OCI-LY7 (cell line): ENCODE results near the gene CRTC1.

Source experiments
- EZH2phosphoT487 ChIP-seq: fragments of 200-600 bp; sonication (generic); IDR thresholded peaks from 2 replicates; pipeline ENCODE4 v1.6.1; 2018; ENCODE audit warnings: low read depth, borderline replicate concordance, mild to moderate bottlenecking, mixed run types, antibody characterized with exemption, low read length, moderate library complexity, mixed read lengths
- TF ChIP-seq, protein P1 (sequence below): fragments of 200-600 bp; sonication (generic); conservative IDR thresholded peaks from 2 replicates; pipeline ENCODE4 v1.5.1; 2014; ENCODE audit warnings: mild to moderate bottlenecking, antibody characterized with exemption, low read length, moderate library complexity, mixed read lengths

DNA sequence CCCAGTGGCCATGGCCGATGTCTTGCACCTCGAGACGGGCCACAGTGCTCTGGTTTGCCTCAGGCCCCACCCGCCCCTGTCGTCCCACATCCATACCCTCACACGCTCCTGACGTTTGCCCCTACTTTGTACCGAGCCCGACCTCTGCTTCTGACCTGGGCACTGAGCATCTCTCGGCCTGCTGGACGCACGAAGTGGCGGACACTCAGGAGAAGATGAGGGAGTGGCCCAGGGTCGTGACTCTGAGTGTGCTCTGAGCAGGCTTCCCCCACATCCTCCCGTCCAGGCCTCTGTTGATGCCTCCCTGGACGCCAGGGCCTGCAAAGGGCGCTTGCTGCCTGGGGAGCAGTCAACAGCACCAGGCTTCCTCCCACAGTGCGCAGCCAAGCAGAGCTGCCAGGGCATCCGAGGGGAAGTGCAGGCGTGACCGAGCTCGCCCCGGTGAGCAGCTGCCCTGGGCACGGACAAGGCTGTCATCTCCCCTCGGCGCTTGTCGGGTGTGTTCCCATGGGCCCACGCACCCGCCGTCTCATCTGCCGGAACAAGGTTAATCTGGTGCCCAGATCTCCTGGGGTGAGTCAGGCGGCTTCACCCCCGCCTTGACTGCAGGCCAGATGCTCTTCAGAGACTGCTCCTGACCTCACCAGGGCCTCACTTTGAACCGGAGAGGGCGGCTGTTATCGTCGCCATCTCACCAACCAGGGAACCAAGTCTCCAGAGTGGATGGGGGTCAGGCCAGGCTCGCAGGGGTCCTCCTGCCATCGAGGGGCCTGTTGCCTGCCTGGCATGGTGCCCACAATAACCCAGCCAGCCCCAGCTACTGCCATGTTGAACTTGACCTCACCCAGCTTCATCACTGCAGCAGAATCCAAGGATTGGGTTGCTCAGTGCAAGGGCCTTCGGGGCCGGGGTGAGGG is 80.5 kb downstream of the CRTC1 start:
- TF ChIP-seq, protein P1, sequence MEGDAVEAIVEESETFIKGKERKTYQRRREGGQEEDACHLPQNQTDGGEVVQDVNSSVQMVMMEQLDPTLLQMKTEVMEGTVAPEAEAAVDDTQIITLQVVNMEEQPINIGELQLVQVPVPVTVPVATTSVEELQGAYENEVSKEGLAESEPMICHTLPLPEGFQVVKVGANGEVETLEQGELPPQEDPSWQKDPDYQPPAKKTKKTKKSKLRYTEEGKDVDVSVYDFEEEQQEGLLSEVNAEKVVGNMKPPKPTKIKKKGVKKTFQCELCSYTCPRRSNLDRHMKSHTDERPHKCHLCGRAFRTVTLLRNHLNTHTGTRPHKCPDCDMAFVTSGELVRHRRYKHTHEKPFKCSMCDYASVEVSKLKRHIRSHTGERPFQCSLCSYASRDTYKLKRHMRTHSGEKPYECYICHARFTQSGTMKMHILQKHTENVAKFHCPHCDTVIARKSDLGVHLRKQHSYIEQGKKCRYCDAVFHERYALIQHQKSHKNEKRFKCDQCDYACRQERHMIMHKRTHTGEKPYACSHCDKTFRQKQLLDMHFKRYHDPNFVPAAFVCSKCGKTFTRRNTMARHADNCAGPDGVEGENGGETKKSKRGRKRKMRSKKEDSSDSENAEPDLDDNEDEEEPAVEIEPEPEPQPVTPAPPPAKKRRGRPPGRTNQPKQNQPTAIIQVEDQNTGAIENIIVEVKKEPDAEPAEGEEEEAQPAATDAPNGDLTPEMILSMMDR: no peak
- TF ChIP-seq EZH2phosphoT487: no peak
